A549 (cell line): ENCODE measurements around the gene NPM1.

Experiments used
- BHLHE40 ChIP-seq: IDR thresholded peaks from 2 replicates; pipeline ENCODE4 v1.6.1; 2012; ENCODE audit warnings: low read depth, low read length, inconsistent platforms
- CEBPB ChIP-seq, 2 experiments: fragments of >200 bp in 1 of 2; sonication (Bioruptor Twin) in 1 of 2; formaldehyde crosslinking in 1 of 2; IDR thresholded peaks; 2 replicates each; pipeline ENCODE4 v1.6.1; 2012 to 2016
- EP300 ChIP-seq, 2 experiments: fragments of >200 bp; sonication (Bioruptor Twin); formaldehyde crosslinking; IDR thresholded peaks; 2 replicates in 1 of 2; 3 replicates in 1 of 2; pipeline ENCODE4 v1.6.1; 2016 to 2017
- HOXB13 ChIP-seq: fragments of 250-450 bp; sonication (Bioruptor Pico); IDR thresholded peaks from 2 replicates; pipeline ENCODE4 v1.5.0; 2020; ENCODE audit warnings: low read depth, mild to moderate bottlenecking, moderate library complexity
- TF ChIP-seq, protein P1 (sequence below): fragments of >200 bp; sonication (Bioruptor Twin); formaldehyde crosslinking; IDR thresholded peaks from 2 replicates; pipeline ENCODE4 v1.6.1; 2016
- TF ChIP-seq, protein P2 (sequence below): fragments of >200 bp; sonication (Bioruptor Twin); formaldehyde crosslinking; IDR thresholded peaks from 3 replicates; pipeline ENCODE4 v1.5.1; 2016

DNA sequence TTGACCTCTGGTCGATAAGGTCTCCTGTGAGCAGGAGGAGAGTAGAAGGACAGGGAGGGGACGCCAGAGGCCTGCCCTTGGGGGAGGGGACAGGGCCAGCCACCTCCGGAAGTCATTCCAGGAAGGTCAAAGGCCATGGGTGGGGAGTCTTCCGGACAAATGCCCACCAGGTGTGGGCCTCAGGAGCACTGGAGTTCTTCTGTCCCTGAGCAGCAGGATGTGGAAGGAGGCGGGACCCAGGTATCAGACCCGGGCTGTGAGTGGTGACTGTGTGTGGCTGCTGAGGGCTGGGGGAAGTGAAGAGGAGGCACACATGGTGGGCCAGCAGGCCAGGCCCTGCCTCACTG lies 45.7 kb downstream of the NPM1 start:
- TF ChIP-seq EP300 (IDR thresholded peaks at IDR 0.05): no peak
- TF ChIP-seq, protein P1, sequence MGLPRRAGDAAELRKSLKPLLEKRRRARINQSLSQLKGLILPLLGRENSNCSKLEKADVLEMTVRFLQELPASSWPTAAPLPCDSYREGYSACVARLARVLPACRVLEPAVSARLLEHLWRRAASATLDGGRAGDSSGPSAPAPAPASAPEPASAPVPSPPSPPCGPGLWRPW: no peak
- TF ChIP-seq HOXB13 (CRISPR knock-in tag): no peak
- TF ChIP-seq, protein P2, sequence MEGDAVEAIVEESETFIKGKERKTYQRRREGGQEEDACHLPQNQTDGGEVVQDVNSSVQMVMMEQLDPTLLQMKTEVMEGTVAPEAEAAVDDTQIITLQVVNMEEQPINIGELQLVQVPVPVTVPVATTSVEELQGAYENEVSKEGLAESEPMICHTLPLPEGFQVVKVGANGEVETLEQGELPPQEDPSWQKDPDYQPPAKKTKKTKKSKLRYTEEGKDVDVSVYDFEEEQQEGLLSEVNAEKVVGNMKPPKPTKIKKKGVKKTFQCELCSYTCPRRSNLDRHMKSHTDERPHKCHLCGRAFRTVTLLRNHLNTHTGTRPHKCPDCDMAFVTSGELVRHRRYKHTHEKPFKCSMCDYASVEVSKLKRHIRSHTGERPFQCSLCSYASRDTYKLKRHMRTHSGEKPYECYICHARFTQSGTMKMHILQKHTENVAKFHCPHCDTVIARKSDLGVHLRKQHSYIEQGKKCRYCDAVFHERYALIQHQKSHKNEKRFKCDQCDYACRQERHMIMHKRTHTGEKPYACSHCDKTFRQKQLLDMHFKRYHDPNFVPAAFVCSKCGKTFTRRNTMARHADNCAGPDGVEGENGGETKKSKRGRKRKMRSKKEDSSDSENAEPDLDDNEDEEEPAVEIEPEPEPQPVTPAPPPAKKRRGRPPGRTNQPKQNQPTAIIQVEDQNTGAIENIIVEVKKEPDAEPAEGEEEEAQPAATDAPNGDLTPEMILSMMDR: no peak
- TF ChIP-seq CEBPB (IDR thresholded peaks at IDR 0.05): no peak
- no peak for TF ChIP-seq BHLHE40
